ENCODE results near the gene DYNC1I2. TPM values are rescaled to one million over a fixed set of nuclear protein-coding genes. Genes with fewer than 3 reads are reported as not detected.

The DYNC1I2 gene
- total RNA-seq, 1 donor from 2014 or later: 49.7 TPM

Other genes starting within 250 kb of the DYNC1I2 start
- 4.7 and 5.1 TPM in 2 replicates for gene CYBRD1, start 165.0 kb upstream of the DYNC1I2 start, total RNA-seq
- gene SLC25A12, start 206.8 kb downstream of the DYNC1I2 start, total RNA-seq: 30.9 and 34.3 TPM in 2 replicates
- gene HAT1, start 235.0 kb downstream of the DYNC1I2 start, total RNA-seq: 74.6 and 77.1 TPM in 2 replicates